ENCODE data around the gene TNNI3.
"Not testable (repeated sequence)": the region's sequence is repeated elsewhere in the genome, so short reads cannot be mapped to it uniquely, and the experiment has no call there.

Gene TNNI3

DNA sequence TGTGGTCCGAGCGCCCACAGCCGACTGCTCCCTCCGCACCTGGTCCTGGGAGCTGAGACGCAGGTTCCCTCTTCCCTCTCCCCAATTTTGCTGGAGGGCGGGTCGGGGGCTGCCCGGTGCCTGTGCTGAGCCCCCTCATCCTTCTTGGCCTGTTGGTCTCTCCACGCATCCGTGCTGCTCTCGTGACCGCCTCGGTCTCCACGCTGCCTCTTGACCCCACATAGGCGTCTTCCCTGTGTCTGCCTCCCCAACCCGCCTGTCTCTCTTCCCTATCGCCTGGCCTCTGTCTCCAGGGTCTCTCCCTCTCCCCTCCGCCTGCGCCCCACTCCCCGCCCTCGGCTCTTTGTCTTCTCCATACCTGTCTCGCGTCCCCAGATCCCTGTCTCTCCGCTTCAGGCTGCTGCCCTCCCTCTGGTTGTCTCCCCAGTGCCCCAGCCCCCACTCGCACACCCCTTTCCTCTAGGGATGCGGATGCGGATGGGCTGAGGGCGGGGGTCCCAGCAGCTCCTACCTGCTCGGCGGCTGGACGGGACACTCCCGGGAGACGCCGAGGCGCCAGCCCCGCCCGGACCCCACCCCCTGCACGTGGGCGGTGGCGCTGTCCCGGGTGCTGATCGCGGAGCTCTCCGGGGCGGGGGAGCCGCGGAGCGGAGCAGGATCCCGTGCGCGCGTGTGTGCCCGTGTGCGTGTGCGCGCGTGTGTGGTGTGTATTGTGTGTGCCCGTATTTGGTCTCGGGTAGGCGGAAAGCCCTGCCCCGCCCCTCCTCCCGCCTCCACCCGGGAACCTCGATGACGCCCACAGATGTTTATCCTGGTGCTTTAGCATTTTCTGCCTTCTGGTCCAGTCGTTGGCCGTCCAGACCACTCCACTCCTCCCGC, 22.3 kb upstream of the TNNI3 start, which contains the start of gene SYT5:
SYT5 (minus strand) TSS at position 684 of the 879 bp plus-strand sequence. CDS start 1,248 bp downstream, outside the sequence.
- Histone ChIP-seq H3K9ac (ENCODE audit: low read length) (no peak within 1 kb of the TSS), H3K27me3 (ENCODE audit: control insufficient read depth, insufficient read depth, low read length) (peaks cover 46% of the 10 kb centered on the region)

DNA sequence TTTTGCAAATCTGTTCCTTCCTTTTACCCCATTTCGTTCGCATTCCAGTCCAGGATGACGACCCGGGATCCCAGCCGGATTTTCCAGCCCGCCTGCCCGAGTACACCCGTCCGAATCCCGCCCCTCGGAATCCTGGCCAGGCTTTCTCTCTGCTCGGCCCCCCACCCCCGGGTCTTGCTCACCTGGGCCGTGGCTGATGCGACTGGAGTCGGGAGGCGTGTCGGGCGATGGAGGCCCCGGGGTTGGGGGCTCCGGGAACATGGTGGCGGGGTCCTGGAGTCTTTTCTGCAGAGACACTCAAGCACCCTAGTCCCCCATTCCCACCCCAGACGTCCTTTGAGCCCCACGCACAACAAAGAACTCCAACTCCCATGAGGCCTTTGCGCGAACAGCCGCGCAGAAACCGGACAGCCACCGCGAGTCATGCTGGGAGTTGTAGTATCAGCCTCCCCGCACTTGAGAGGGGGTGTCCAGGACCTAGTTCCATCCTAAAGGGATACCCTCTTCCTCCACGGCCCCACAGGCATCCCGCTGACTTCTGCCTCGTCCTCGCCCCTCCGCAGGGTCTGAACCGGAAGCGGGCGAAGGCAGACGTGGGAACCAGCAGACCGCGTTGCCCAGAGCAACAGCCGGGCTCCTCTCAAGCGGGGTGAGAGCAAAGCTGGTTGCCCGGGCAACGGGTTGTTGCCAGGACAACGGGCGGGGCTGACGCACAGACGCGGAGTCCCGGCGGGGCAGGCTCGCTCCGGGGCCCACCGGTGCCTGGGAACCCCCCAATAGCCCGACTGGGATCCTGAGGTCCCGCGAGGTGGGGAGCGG, 21.5 kb upstream of the TNNI3 start:
- peaks cover 55% of the 10 kb centered on the region for H3K27me3 ChIP-seq (ENCODE audit: control insufficient read depth, insufficient read depth, low read length)
- no peak overlapping the region for H3K4me3 ChIP-seq (ENCODE audit: low read length)
- no peak overlapping the region for H3K9ac ChIP-seq (ENCODE audit: low read length)
- peaks cover 18% of the 10 kb centered on the region for H3K4me1 ChIP-seq (ENCODE audit: control insufficient read depth, insufficient read depth, low read length)
- no peaks in the 10 kb centered on the region for H3K36me3 ChIP-seq (ENCODE audit: control insufficient read depth, insufficient read depth, low read length)
- H3K9me3 ChIP-seq (ENCODE audit: control insufficient read depth, low read length): no peaks in the 10 kb centered on the region

More for the DNA sequence above, 22.3 kb upstream of the TNNI3 start, which contains the start of gene SYT5:
- H3K36me3 ChIP-seq (ENCODE audit: control insufficient read depth, insufficient read depth, low read length): no peaks in the 10 kb centered on the region
- H3K9me3 ChIP-seq (ENCODE audit: control insufficient read depth, low read length): no peaks in the 10 kb centered on the region
- no peak within 1 kb of the TSS for H3K4me3 ChIP-seq (ENCODE audit: low read length)
- H3K4me1 ChIP-seq (ENCODE audit: control insufficient read depth, insufficient read depth, low read length): peaks cover 13% of the 10 kb centered on the region

DNA sequence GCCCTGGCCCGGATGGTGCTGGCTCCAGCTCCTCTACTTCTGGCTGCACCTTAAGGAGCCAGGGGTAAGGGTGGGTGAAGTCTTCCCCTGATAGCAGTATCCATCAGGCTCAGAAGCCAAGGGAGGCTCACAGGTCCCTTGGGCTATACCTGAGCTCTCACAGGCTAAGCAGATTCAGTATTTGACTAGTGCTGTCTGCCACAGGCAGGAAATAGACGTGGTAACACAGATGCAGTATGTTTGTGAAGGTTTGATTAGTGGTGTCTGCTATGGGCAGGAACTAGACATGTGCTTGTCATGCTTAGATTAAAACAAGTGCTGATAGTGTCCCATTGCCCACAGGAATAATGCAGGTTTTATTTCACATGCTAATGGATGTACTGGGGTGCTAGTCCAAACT, 18.5 kb upstream of the TNNI3 start:
- Histone ChIP-seq H3K9me3 (ENCODE audit: control insufficient read depth, low read length) (no peaks in the 10 kb centered on the region), H3K9ac (ENCODE audit: low read length) (no peak overlapping the region), H3K27me3 (ENCODE audit: control insufficient read depth, insufficient read depth, low read length) (peaks cover 70% of the 10 kb centered on the region), H3K4me3 (ENCODE audit: low read length) (no peak overlapping the region), H3K36me3 (ENCODE audit: control insufficient read depth, insufficient read depth, low read length) (no peaks in the 10 kb centered on the region), H3K4me1 (ENCODE audit: control insufficient read depth, insufficient read depth, low read length) (peaks cover 24% of the 10 kb centered on the region)

DNA sequence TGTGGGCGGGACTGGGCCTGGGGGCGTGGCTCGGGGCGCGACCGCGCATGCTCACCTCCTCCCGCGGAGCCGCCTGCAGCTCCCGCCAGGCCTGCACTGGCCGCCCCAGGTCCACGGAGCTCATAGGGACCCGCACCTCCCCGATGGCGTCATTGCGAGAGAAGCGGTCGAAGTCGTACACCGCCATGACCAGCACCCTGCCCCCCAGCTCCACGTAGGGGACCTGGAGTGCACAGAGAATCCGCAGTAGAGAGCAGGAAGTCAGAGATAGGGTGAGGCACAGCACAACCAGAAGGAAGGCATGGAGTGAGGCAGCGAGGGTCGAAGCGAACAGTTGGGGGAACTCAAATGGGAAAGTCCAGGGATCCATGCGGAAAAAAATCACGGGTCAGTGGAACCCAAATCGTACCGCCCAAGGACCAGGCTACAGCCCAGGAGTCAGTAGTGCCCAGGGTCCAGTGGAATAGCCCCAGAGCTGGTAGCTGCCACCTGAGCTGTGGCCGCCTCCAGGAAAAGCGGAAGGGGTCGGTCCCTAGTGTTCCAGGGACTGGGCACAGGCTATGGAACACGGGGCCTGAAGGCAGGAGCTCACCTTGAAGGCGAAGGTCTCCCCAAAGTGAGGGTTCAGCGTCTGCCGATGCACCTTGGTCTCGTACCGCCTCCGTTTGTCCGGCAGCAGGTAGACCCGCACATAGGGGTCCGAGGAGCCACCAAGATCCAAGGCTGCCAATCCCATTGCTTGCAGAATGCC, 17.8 kb upstream of the TNNI3 start:
- H3K36me3 ChIP-seq (ENCODE audit: control insufficient read depth, insufficient read depth, low read length): no peaks in the 10 kb centered on the region
- H3K27me3 ChIP-seq (ENCODE audit: control insufficient read depth, insufficient read depth, low read length): peaks cover 76% of the 10 kb centered on the region
- no peaks in the 10 kb centered on the region for H3K9me3 ChIP-seq (ENCODE audit: control insufficient read depth, low read length)
- peaks cover 24% of the 10 kb centered on the region for H3K4me1 ChIP-seq (ENCODE audit: control insufficient read depth, insufficient read depth, low read length)
- H3K4me3 ChIP-seq (ENCODE audit: low read length): no peak overlapping the region
- no peak overlapping the region for H3K9ac ChIP-seq (ENCODE audit: low read length)

DNA sequence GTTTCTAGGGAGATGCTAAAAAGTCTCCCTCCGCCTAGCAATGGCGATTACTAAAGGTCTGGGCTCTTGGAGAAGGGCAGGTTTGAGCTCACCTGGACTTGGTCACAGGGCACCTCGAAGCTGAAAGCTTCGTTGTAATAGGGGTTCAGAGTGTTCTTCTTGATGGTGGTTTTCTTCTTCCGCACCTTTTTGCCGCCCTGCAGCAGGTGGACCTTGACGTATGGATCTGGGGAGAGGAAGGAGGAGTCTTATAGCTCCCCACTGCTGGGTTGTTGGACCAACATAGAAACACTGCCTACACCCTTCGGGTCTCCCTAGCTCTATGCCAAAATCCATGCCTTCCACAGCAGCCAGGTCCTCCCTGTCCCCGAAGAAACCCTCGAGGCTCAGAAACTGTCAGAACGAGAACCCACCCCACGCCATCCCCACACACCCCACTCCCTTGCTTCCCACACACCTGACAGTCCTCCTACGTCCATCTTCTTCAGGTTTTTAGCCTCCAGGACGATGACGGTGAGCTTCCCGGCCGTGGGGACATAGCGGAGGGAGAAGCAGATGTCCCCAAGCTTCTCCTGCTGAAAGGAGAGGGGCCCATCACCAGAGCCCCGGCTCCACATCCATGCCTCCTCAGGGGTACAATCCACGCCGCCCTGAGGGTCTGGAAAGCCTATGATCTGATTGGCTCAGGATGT, 17.0 kb upstream of the TNNI3 start:
- H3K9me3 ChIP-seq (ENCODE audit: control insufficient read depth, low read length): no peaks in the 10 kb centered on the region
- H3K4me3 ChIP-seq (ENCODE audit: low read length): no peak overlapping the region
- no peaks in the 10 kb centered on the region for H3K36me3 ChIP-seq (ENCODE audit: control insufficient read depth, insufficient read depth, low read length)
- no peak overlapping the region for H3K9ac ChIP-seq (ENCODE audit: low read length)
- H3K4me1 ChIP-seq (ENCODE audit: control insufficient read depth, insufficient read depth, low read length): peaks cover 18% of the 10 kb centered on the region
- peaks cover 72% of the 10 kb centered on the region for H3K27me3 ChIP-seq (ENCODE audit: control insufficient read depth, insufficient read depth, low read length)

DNA sequence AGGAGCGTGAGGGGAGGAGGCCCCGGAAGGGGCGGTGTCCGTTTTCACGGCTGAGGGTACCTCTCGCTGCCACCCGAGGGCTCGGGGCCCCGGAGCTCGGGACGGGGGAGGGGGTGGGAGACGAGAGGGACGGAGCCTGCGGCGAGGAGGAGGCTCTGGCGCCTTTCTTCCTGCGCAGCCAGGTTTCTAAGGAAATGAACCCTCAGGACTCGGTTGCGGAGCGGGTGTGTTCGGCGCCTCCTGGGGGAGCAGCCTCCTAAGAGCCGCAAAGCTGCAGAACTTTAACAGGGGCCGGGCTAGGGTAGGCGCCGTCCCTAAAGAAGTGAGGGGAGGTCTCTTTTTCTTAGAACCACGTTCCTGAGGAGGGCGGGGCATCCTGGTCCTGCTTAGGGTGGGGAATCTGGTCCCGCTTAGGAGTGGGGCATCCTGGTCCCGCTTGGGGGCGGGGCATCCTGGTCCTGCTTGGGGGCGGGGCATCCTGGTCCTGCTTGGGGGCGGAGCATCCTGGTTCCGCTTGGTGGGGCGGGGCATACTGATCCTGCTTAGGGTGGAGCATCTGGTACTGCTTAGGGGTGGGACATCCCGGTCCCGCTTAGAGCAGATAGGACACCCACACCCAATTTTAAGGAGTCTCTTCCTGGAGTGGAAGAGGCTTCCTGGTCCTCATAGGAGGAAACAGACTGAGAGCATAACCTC, 16.3 kb upstream of the TNNI3 start:
- no peaks in the 10 kb centered on the region for H3K9me3 ChIP-seq (ENCODE audit: control insufficient read depth, low read length)
- no peak overlapping the region for H3K4me3 ChIP-seq (ENCODE audit: low read length)
- H3K27me3 ChIP-seq (ENCODE audit: control insufficient read depth, insufficient read depth, low read length): peaks cover 65% of the 10 kb centered on the region
- no peaks in the 10 kb centered on the region for H3K36me3 ChIP-seq (ENCODE audit: control insufficient read depth, insufficient read depth, low read length)
- peaks cover 11% of the 10 kb centered on the region for H3K4me1 ChIP-seq (ENCODE audit: control insufficient read depth, insufficient read depth, low read length)
- H3K9ac ChIP-seq (ENCODE audit: low read length): no peak overlapping the region

DNA sequence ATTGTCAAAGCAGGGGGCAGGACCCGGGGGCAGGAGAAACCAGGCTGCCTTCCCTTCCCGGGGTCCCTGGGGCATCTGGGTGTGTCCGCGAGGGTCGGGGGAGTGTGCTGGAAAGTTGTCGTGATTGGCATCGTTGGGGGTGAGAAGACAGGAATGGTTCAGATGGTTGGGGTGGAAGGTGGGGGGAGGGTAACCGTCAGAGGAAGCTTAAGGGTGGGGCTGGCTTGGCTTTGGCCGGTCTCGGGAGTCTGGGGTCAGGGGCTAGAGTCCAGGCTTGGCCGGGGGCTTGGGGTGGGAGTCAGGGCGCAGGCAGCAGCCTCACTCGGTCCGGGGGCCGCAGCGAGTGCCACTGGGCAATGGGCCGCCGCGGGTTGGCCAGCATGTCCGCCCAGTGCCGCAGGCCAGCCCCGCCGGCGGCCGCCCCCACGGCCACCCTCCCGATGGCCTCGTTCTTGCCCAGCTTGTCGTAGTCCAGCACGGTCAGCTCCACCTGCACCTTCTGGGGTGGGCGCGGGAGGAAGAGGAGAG, 15.7 kb upstream of the TNNI3 start:
- Histone ChIP-seq H3K4me3 (ENCODE audit: low read length) (no peak overlapping the region), H3K9ac (ENCODE audit: low read length) (no peak overlapping the region), H3K4me1 (ENCODE audit: control insufficient read depth, insufficient read depth, low read length) (peaks cover 11% of the 10 kb centered on the region), H3K36me3 (ENCODE audit: control insufficient read depth, insufficient read depth, low read length) (no peaks in the 10 kb centered on the region), H3K27me3 (ENCODE audit: control insufficient read depth, insufficient read depth, low read length) (peaks cover 60% of the 10 kb centered on the region), H3K9me3 (ENCODE audit: control insufficient read depth, low read length) (no peaks in the 10 kb centered on the region)

DNA sequence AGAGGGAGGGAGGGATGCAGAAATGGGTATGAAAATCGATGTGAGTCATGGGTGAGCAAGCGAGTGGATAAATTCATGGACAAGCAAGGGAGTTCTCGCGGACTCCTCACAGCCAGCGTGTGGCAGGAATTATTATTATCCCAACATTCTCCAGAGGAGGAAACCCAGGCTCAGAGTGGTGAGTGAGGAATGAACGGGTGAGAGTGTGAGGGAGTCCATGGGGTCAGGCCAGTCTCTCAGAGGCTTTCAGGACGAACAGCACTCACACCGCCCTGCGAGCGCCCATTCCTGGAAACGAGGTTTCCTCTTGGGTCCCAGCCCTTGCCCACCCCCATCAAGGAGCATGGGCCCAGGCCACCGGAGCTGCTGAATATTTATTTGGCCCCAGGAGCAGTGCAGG, 15.2 kb upstream of the TNNI3 start:
- Histone ChIP-seq H3K4me3 (ENCODE audit: low read length) (no peak overlapping the region), H3K9me3 (ENCODE audit: control insufficient read depth, low read length) (no peaks in the 10 kb centered on the region), H3K9ac (ENCODE audit: low read length) (no peak overlapping the region), H3K4me1 (ENCODE audit: control insufficient read depth, insufficient read depth, low read length) (peaks cover 11% of the 10 kb centered on the region), H3K27me3 (ENCODE audit: control insufficient read depth, insufficient read depth, low read length) (peaks cover 61% of the 10 kb centered on the region), H3K36me3 (ENCODE audit: control insufficient read depth, insufficient read depth, low read length) (no peaks in the 10 kb centered on the region)

DNA sequence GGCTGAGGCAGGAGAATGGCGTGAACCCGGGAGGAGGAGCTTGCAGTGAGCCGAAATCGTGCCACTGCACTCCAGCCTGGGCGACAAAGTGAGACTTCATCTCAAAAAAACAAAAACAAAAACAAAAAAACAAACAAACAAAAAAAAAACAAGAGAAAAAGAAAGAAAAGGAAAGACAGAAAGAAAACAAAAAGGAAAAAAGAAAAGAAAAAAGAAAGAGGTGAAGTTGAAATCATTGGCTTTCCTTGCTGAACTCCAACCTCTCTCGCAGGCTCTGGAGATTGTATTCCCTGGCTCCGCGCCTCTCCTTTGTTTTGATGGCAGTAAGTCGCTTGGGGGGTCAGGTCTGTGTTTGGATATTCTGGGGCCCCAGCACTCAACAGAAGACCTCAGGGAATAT, 14.8 kb upstream of the TNNI3 start:
- H3K4me3 ChIP-seq (ENCODE audit: low read length); H3K36me3 ChIP-seq (ENCODE audit: control insufficient read depth, insufficient read depth, low read length); H3K9me3 ChIP-seq (ENCODE audit: control insufficient read depth, low read length); H3K9ac ChIP-seq (ENCODE audit: low read length): not testable (repeated sequence)
- H3K27me3 ChIP-seq (ENCODE audit: control insufficient read depth, insufficient read depth, low read length): peaks cover 65% of the 10 kb centered on the region
- H3K4me1 ChIP-seq (ENCODE audit: control insufficient read depth, insufficient read depth, low read length): peaks cover 15% of the 10 kb centered on the region

DNA sequence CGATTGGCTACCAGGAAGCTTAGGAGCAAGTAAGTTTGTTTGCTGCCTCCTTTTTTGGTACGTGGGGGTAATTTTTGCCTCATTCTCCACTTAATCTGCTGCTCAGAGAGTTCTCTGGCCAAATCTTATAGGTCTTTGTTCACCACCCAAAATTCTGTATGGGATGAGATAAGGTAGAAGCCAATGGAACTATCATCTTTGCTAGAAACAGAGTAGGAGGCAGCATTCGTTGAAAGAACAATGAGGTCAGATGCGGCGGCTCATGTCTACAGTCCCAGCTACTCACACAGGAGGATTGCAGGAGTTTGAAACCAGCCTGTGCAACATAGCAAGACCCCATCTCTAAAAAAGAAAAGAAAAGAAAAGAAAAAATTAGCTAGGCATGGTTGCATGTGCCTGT, 13.9 kb upstream of the TNNI3 start:
- no peak overlapping the region for H3K4me3 ChIP-seq (ENCODE audit: low read length)
- no peaks in the 10 kb centered on the region for H3K36me3 ChIP-seq (ENCODE audit: control insufficient read depth, insufficient read depth, low read length)
- H3K9ac ChIP-seq (ENCODE audit: low read length): no peak overlapping the region
- H3K9me3 ChIP-seq (ENCODE audit: control insufficient read depth, low read length): no peaks in the 10 kb centered on the region
- peaks cover 60% of the 10 kb centered on the region for H3K27me3 ChIP-seq (ENCODE audit: control insufficient read depth, insufficient read depth, low read length)
- H3K4me1 ChIP-seq (ENCODE audit: control insufficient read depth, insufficient read depth, low read length): peaks cover 18% of the 10 kb centered on the region

DNA sequence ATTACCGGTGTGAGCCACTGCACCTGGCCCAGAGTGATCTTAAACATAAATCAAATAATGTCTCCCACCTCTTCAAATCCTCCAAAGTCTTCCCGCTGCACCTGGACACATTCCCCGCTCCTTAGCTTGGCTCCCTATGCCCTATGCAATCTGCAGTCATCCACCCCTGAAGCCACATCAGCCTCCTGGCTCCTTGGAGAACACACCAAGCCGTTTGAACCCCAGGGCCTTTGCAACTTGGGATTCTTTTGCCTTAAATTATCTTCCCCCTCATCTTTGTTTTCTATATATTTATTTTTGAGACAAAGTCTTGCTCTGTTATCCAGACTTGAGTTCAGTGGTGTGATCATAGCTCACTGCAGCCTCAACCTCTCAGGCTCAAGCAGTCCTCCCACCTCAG, 11.6 kb upstream of the TNNI3 start:
- peaks cover 39% of the 10 kb centered on the region for H3K27me3 ChIP-seq (ENCODE audit: control insufficient read depth, insufficient read depth, low read length)
- no peak overlapping the region for H3K9ac ChIP-seq (ENCODE audit: low read length)
- no peaks in the 10 kb centered on the region for H3K9me3 ChIP-seq (ENCODE audit: control insufficient read depth, low read length)
- H3K4me1 ChIP-seq (ENCODE audit: control insufficient read depth, insufficient read depth, low read length): peaks cover 15% of the 10 kb centered on the region
- H3K36me3 ChIP-seq (ENCODE audit: control insufficient read depth, insufficient read depth, low read length): no peaks in the 10 kb centered on the region
- H3K4me3 ChIP-seq (ENCODE audit: low read length): no peak overlapping the region
